A549 treated with RU486 at 1 μM for 4 hours (cell line): Measurements from ENCODE around the gene BSCL2. TPM values are rescaled to one million over a fixed set of nuclear protein-coding genes. Genes with fewer than 3 reads are reported as not detected.

Experiments
- total RNA-seq: library from RNA; stranded (reverse); fragments of 200-300 nt; extraction: Qiagen RNA extraction; gene quantifications from 5 replicates; pipeline ENCODE4 v1.2.3, GENCODE V29; 2022; ENCODE audit warnings: low read depth

Gene BSCL2
- 55.6 to 100 TPM (median 73.5 TPM) in 5 replicates for total RNA-seq

DNA sequence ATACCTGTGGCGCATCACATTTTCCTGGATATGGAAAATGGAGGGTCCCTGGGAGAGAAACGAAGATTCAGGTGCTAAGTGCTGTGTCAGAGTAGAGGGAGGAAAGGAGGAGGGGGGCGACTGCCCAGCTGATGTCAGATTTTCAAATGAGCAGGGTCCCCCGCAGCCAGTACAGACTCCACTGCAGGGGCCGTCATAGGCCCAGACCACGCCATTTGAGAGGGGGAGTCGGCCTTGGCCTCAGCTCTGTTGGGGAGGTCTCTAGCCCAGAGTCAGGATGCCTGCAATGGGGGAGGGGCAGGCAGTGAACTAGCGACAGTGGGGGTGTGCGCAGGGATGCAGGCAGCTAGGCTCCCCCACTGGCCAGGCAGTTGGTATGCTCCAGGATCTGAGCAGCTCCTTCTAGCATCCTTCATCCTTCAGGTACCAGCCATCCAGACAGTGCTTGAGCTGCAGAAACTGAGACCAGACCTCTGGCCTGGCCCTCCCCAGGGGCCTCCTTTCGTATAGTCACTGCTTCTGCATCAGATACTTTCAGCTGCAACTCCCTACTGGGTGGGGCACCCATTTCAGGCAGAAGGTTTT, at the start of gene BSCL2, which contains the start of gene GNG3:
Gene BSCL2, minus strand, starts transcription at position 148 of the 585 bp plus-strand sequence. CDS start 229 bp downstream, outside the sequence.
Gene GNG3, plus strand, starts transcription at position 400 of the 585 bp plus-strand sequence. CDS start 620 bp downstream, outside the sequence.

GRCh38 chr11:62753736-62754603, 46.7 kb upstream of the BSCL2 start, which contains the start of gene ZBTB3:
TSS of gene ZBTB3 (minus strand) at chr11:62754160. CDS start at chr11:62753664, 496 bp downstream.

GRCh38 chr11:62728171-62728988, 21.2 kb upstream of the BSCL2 start, which contains the start of gene TTC9C:
TSS of gene TTC9C (plus strand) at chr11:62728486. CDS start at chr11:62728849, 363 bp downstream.

DNA sequence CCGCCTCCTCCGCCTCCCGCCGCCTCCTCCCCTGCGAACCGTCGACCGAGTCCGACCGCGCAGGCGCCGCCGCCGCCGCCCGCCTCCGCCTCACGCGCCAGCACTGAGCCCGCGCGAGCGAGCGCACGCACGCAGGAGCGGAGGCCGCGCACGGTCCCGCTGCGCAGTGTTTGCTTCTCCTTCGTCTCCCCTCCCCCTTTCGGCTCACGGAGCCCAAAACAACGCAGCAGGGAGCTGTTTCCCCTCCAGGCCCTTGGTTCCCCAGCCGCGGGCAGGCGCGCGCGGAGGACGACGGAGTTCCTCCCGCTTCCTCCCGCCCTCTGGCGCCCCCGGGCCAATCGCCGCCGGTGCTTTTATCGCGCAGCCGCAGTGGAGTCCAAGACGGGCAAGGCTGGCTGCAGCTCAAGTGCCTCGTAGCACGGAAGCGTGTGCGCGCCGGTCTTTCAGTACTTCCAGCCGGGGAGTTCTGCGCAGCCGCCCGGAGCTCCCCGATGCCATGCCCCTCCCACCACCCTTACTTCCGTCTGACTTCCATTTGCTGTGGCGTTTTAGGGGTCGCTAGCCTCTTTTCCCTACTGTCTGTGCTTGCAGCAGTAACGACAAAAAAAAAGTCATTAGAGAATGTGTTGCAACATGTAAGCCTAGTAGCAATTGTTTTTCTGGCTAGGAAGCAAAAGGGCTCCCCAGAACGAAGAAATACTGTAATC, 20.1 kb upstream of the BSCL2 start, which contains the start of gene HNRNPUL2:
Gene HNRNPUL2, minus strand, starts transcription at position 293 of the 707 bp plus-strand sequence. CDS start 301 bp downstream, outside the sequence.

DNA sequence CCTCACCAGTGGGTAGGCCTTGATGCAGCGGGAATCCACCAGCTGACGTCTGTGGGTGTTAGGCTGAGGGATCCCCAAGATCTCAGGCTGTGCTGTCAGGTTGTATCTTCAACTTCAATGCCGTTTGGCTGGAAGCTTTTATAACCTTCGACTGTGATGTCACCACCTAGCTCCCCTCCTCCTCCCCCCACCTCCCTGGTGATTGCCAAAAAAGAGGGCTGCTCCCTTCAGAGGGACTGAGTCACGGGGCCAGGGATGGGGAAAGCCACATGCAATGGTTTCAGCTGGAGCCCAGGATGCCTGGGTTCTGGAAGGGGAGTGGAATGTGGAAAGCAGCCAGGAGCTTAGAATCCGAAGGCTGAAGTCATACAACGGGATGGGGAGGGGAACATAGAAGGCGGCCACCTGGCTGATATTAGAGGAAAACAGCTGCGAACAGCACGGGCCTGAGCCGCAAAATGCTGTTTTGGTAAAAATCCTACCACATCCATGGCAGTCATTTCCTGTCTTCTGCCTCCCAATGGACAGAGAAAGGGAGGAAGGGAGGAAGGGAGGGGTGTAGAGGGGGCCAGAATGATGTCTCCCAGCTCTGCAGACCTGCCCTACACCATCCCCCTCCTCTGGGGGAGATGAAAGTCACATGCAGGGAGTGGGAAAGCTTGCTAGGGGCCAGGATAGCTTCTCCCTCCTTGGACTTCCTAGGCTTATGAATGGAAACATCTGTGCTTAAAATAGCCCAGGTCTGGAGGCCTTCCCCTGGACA, 17.6 kb downstream of the BSCL2 start, which contains the start of gene LRRN4CL:
Gene LRRN4CL, minus strand, starts transcription at position 110 of the 763 bp plus-strand sequence. CDS start 1,022 bp downstream, outside the sequence.

GRCh38 chr11:62678770-62679696, 28.2 kb downstream of the BSCL2 start, which contains the start of gene UBXN1:
TSS of gene UBXN1 (minus strand) at chr11:62679073. CDS start at chr11:62678923, 150 bp downstream.

DNA sequence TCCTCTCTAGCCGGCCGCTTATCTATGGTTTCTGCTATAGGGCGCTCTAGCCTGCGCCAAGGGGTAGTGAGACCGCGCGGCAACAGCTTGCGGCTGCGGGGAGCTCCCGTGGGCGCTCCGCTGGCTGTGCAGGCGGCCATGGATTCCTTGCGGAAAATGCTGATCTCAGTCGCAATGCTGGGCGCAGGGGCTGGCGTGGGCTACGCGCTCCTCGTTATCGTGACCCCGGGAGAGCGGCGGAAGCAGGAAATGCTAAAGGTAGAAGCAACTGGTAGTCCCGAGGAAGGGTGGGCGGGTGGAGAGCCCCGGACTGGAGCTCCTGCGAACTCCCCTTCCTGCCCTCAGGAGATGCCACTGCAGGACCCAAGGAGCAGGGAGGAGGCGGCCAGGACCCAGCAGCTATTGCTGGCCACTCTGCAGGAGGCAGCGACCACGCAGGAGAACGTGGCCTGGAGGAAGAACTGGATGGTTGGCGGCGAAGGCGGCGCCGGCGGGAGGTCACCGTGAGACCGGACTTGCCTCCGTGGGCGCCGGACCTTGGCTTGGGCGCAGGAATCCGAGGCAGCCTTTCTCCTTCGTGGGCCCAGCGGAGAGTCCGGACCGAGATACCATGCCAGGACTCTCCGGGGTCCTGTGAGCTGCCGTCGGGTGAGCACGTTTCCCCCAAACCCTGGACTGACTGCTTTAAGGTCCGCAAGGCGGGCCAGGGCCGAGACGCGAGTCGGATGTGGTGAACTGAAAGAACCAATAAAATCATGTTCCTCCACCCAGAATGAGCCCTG, 35.4 kb downstream of the BSCL2 start, which contains the start of the genes LBHD1 and UQCC3:
Gene LBHD1, minus strand, starts transcription at position 660 of the 782 bp plus-strand sequence. CDS start 2,236 bp downstream, outside the sequence.
Gene UQCC3, plus strand, starts transcription at position 66 of the 782 bp plus-strand sequence. Its CDS starts 73 bp downstream, at position 139.

DNA sequence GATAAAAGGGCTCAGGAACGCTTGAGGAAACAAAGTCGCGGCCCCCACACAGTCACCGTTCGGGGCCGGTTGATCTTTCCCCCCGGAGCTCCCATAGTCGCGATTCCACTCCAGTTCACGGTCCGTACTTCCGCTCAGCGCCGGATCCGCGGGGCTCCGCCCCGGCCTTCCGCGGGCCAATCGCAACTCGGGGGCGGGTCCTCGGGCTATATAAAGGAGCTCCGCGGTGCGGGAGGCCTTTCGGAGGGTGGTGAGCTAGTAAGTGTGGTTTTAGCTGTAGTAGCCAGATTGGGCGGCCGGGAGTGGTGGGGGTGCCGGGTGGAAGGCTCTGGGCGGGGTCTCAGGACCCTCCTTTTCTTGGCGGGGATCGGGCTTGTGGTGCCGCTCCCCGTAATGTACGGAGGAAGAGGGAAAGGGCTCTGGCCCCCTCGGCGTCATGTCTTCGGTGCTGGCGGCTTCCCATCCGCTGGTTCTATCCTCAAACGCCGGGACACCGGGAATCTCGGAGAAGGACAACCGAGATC, 42.1 kb downstream of the BSCL2 start, which contains the start of the genes C11orf98 and CSKMT:
Gene C11orf98, minus strand, starts transcription at position 136 of the 524 bp plus-strand sequence. Its CDS starts 41 bp downstream, at position 95.
Gene CSKMT, plus strand, starts transcription at position 238 of the 524 bp plus-strand sequence. CDS start 568 bp downstream, outside the sequence.

DNA sequence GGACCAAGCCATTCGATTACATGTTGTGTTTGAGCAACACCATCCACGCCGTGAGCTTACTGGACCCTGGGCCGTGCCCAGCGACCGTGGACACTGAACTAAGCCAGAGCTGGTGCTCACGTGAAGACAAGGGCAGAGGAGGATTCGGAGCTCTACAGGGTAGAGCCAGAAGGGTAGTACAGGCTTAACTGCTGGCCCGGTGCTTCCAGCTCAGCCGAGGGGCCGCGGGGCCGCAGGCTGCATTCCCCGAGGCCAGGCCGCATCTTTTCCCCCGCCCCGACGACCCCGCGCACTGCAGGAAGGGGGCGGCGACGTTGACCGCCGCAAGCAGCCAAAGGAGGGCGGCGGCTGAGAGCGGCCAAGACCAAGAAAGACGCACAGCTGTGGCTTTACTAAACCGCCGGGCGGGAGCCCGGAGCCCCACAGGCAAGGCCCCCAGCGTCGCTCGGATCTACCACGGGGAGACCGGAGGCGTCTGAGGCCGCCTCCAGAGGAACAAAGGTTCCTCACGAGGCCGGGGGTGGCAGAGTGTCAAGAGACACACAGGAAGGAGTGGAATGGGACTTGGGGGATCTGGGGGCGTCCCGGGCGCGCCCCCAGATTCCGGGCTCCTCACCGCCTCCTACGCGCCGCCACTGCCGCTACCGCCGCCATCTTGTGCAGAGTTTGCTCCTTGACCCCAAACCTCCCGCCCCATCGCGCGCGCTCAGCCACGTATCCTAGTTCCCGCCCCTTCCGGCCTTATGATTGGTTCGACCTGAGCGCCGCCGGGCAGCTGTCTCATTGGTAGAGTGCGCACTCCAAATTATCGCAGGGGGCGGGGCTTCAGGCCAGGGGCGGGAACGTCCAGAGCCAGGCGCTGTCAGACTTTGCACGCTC, 61.0 kb downstream of the BSCL2 start, which contains the start of gene GANAB:
Gene GANAB, minus strand, starts transcription at position 668 of the 879 bp plus-strand sequence. Its CDS starts 14 bp downstream, at position 654.

Other genes starting within 250 kb of the BSCL2 start
- gene AHNAK, start 160.6 kb downstream of the BSCL2 start, total RNA-seq: 186 to 202 TPM (median 195 TPM) in 5 replicates
- 1,853 to 2,125 TPM (median 1,992 TPM) in 5 replicates for gene EEF1G, start 133.5 kb downstream of the BSCL2 start, total RNA-seq
- 11.5 to 15.8 TPM (median 13.0 TPM) in 5 replicates for gene TUT1, start 115.9 kb downstream of the BSCL2 start, total RNA-seq
- gene MTA2, start 105.6 kb downstream of the BSCL2 start, total RNA-seq: 83.9 to 88.1 TPM (median 84.8 TPM) in 5 replicates
- 15.6 to 28.5 TPM (median 24.4 TPM) in 5 replicates for gene EML3, start 94.6 kb downstream of the BSCL2 start, total RNA-seq
- 2.6 to 4.7 TPM (median 3.8 TPM) in 5 replicates for gene ROM1, start 94.2 kb downstream of the BSCL2 start, total RNA-seq
- gene B3GAT3, start 85.4 kb downstream of the BSCL2 start, total RNA-seq: 38.7 to 56.9 TPM (median 51.6 TPM) in 5 replicates
- 241 to 274 TPM (median 257 TPM) in 5 replicates for gene GANAB, start 60.8 kb downstream of the BSCL2 start, total RNA-seq
- 15.2 to 22.5 TPM (median 21.2 TPM) in 5 replicates for gene INTS5, start 54.1 kb downstream of the BSCL2 start, total RNA-seq
- gene C11orf98, start 42.2 kb downstream of the BSCL2 start, total RNA-seq: 130 to 179 TPM (median 143 TPM) in 5 replicates
- gene CSKMT, start 42.1 kb downstream of the BSCL2 start, total RNA-seq: 11.1 to 17.8 TPM (median 15.6 TPM) in 5 replicates
- 24.4 to 38.3 TPM (median 37.7 TPM) in 5 replicates for gene UQCC3, start 35.8 kb downstream of the BSCL2 start, total RNA-seq
- gene LBHD1, start 35.2 kb downstream of the BSCL2 start, total RNA-seq: 5.0 to 5.5 TPM (median 5.2 TPM) in 5 replicates
- 108 to 131 TPM (median 123 TPM) in 5 replicates for gene UBXN1, start 28.4 kb downstream of the BSCL2 start, total RNA-seq
- gene LRRN4CL, start 17.9 kb downstream of the BSCL2 start, total RNA-seq: 0.07 to 0.13 TPM (median 0.13 TPM) in 3 of 5 replicates, not detected in the others
- gene GNG3, start 252 bp upstream of the BSCL2 start, total RNA-seq: not detected in 5 replicates
- 35.2 to 46.4 TPM (median 41.7 TPM) in 5 replicates for gene HNRNPUL2, start 20.0 kb upstream of the BSCL2 start, total RNA-seq
- gene TTC9C, start 21.1 kb upstream of the BSCL2 start, total RNA-seq: 29.5 to 36.2 TPM (median 31.1 TPM) in 5 replicates
- gene ZBTB3, start 46.7 kb upstream of the BSCL2 start, total RNA-seq: 1.6 to 2.6 TPM (median 1.8 TPM) in 5 replicates
- 167 to 202 TPM (median 180 TPM) in 5 replicates for gene POLR2G, start 54.2 kb upstream of the BSCL2 start, total RNA-seq
- gene TAF6L, start 64.0 kb upstream of the BSCL2 start, total RNA-seq: 11.5 to 18.4 TPM (median 15.2 TPM) in 5 replicates
- 67.2 to 92.9 TPM (median 90.6 TPM) in 5 replicates for gene TMEM179B, start 80.0 kb upstream of the BSCL2 start, total RNA-seq
- 18.1 to 30.6 TPM (median 28.2 TPM) in 5 replicates for gene TMEM223, start 84.6 kb upstream of the BSCL2 start, total RNA-seq
- gene NXF1, start 98.0 kb upstream of the BSCL2 start, total RNA-seq: 45.5 to 57.5 TPM (median 52.4 TPM) in 5 replicates
- gene STX5, start 124.6 kb upstream of the BSCL2 start, total RNA-seq: 19.1 to 27.8 TPM (median 25.8 TPM) in 5 replicates
- gene TEX54, start 125.4 kb upstream of the BSCL2 start, total RNA-seq: not detected in 5 replicates
- 72.4 to 87.2 TPM (median 85.8 TPM) in 5 replicates for gene WDR74, start 132.2 kb upstream of the BSCL2 start, total RNA-seq
- gene SLC3A2, start 173.5 kb upstream of the BSCL2 start, total RNA-seq: 882 to 1,078 TPM (median 1,030 TPM) in 5 replicates
- 0.05 TPM in 1 of 5 replicates, not detected in the others for gene CHRM1, start 213.9 kb upstream of the BSCL2 start, total RNA-seq